Mammary epithelial cell (primary cell): ENCODE data around the gene ZNF213.

Experiments
- CTCF ChIP-seq, 2 donors: IDR thresholded peaks in 1 of 2; conservative IDR thresholded peaks in 1 of 2; 2 replicates each; pipeline ENCODE4 v1.5.1; 2011 to 2012; ENCODE audit warnings: inconsistent platforms in 2 of 2, low read length in 2 of 2, mild to moderate bottlenecking in 2 of 2, control low read depth in 1 of 2, low read depth in 1 of 2; ENCODE audit not compliant: insufficient read depth in 1 of 2; ENCODE audit errors: extremely low read depth in 1 of 2
- EZH2 ChIP-seq: IDR thresholded peaks from 2 replicates; pipeline ENCODE4 v1.6.1; 2012; ENCODE audit warnings: low read length, inconsistent platforms, borderline replicate concordance

GRCh38 chr16:3113765-3114479, 20.9 kb upstream of the ZNF213 start:
- TF ChIP-seq CTCF (conservative IDR thresholded peaks at IDR 0.05 in 1 of 2, IDR thresholded peaks at IDR 0.05 in 1 of 2; ENCODE audit: extremely low read depth in 1 of 2, insufficient read depth in 1 of 2, low read depth in 1 of 2, low read length in 2 of 2) (no peak), EZH2 (no peak)
